Activated CD4-positive, CD25-positive, alpha-beta regulatory T cell treated with anti-CD3 and anti-CD28 coated beads, Interleukin-2, amount 50 U/mL, for 24 hours (primary cell): Measurements from ENCODE around the gene TOM1.

Experiments
- ATAC-seq, 2 donors: fragments of 150-1000 bp; cut with Tn5 transposase; one replicate each; pipeline ENCODE4 v1.10.0; 2021; ENCODE audit warnings: mild to moderate bottlenecking in 1 of 2, moderate library complexity in 1 of 2

Gene TOM1

DNA sequence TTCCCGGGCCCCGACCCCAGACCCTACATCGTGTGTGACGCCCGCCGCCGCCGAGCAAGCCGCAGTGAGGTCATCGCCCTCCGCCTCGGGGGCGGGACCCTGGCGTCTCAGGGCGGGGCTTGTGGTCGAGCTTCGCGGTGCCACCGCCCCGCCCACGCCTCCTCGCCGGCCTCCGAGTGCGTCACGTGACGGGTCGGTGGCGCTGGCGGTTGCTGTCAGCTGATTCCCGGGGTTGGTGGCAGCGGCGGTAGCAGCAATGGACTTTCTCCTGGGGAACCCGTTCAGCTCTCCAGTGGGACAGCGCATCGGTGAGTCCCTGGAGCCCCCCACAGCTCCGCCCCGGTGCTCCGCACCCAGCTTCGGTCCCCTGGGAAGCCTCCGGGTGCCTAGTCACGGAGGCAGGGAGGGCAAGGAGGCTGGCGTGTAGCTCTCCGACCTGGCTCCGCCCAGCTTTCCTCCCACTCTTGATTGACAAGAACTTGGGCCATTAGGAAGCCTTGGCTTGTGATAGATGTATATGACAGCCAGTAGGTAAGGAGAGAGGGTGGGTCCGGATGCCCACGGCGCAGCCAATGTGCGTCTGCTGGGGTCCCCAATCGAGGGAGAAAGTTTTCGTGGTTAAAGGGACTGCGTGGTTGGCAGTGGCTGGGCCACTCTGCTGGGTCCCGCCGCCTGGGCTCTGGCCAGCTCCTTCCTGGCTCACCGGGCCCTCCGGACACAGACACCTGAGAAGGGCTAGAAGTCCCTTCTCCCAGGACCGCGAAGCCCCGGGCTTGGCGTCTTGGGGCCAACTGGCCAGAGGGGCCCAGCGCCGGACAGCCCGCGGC is at the start of gene TOM1:
TOM1 (plus strand) TSS at position 222 of the 827 bp plus-strand sequence; CDS start at position 257, 35 bp downstream.
- ATAC-seq: peak; percentile 96

DNA sequence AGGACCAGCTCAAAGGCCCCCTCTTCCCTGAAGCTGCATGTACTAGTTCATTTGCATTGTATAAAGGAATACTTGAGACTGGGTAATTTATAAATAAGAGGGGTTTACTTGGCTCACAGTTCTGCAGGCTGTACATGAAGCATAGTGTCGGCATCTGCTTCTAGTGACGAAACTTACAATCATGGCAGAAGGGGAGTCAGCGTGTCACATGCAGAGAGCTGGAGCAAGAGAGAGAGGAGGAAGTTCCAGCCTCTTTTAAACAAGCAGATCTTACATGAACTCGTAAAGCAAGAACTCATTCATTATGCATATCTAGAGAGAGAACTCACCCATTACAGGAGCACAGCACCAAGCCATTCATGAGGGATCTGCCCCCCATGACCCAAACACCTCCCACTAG is 49.5 kb upstream of the TOM1 start:
- no peak for ATAC-seq

DNA sequence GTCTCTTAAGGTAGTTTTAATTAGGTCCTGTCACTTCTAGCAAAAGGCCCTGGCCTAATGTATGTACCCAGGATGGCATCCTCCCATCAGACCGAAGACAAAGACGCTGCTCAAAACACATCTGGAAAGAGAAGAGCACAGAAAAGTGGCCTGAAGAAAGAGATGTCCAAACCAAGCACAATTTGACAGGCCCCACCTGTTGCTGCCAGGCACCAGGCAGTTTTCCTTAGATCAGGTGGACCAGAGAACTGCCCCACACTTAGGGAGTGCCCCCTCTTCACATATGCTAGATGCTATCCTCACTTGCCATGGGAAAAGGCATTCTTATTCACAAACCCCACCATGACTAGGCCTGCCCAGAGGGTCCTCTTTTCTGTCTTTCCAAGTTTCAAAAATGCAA is 45.7 kb upstream of the TOM1 start:
- no peak for ATAC-seq

DNA sequence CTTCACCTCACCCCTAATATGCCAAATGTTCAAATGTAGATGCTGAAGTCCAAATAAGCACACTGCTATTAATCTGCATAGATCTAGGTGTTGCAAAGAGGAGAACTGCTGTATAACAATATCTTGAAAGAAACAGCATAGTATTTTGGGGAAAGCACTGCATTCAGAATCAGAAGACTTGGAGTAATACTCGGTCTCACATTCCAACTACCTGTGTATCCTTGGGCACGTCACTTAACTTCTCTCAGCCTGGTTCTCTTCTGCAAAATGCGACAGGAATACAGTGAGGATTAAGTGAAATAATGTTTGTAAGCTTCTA is 42.7 kb upstream of the TOM1 start:
- peak; percentile 2 to 3 for ATAC-seq

DNA sequence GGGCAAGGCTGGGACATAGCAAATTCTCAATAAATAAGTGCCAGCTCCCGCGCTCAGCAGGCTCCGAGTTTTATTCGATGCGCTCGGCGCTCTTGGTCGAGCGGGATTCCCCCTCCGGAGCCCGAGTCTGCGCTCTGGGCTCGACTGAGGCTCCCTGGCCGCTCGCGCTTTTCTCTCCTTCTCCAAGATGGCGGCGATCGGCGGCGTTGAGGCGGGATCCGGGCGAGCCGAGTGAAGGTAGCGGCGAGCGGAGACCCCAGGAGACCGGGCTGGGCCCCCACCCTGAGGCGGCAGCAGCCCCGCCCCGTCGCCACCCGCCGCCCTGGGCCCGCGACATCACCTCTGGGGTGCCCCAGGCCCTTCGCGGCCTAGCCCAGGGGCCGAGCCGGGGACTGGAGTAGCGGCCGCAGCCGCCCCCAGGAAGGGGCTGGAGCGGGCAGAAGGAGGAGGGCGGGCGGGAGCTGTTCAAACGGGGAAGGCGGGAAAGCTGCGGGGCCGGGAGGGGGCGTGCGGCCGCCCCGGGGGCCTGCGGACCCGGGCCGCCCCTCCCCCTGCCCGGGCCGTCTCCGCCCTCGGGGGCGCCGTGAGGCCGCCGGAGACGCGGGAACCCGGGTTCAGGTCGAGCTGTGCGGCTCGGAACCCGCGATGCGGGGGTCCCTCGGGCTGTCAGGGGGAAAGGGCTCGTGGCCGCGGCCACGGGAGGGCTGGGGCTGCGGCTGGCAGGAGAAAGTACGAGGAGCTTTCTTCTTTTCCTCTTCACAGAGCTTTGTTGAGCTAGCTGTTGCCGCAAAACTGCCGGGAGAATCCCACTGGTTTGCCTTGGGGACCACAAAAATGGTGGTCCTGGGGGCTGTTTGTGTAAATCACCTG is 42.1 kb upstream of the TOM1 start, which contains the start of gene HMGXB4:
HMGXB4 (plus strand) TSS at position 173 of the 870 bp plus-strand sequence. CDS start 4,898 bp downstream, outside the sequence.
- peak; percentile 88 to 92 for ATAC-seq

DNA sequence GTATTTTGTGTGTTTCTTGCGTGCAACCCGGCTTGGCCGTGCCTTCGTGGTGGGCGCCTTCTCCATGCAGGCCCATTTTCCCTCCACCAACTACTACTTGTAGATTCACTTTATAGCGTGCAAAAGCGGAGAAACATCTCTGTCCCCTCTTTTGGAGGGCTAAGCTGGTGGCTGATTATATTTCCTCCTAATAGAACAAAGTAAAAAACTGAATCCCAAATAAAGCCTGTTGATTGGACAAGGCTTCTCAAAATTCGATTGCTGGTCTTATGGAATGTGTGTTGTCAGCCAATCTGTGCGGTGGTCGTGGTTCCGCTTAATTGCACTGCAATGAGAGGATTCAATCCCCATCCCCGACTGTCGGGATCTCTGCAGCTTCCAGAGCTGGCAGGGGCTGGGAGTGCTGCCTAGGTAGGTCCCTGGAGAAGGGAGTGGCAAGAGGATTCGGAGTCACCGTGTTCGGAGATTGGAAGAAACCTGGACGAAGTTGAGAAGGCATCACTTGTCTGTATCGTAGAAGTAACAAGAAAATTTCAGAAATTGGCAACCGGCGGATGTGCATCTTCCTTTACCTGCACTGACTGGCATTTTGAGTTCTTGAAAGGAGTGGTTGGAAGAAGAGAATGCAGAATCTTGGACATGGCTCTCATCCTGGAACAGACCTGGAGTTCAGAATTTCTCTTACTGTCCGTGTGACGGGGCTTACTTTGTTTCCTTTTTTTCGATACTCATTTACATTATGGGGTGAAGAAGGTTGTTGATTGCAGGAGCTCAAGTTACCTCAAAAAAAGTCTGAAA is 41.3 kb upstream of the TOM1 start:
- no peak for ATAC-seq

DNA sequence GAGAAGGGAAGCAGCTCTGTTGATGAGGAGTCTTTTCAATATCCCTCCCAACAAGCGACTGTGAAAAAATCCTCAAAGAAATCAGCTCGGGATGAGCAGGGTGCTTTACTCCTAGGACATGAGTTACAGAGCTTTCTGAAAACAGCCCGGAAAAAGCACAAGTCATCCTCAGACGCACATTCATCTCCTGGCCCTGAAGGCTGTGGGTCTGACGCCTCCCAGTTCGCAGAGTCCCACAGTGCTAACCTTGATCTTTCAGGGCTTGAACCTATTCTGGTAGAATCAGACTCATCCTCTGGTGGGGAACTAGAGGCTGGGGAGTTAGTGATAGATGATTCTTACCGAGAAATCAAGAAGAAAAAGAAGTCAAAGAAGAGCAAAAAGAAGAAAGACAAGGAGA is 34.7 kb upstream of the TOM1 start:
- no peak for ATAC-seq

DNA sequence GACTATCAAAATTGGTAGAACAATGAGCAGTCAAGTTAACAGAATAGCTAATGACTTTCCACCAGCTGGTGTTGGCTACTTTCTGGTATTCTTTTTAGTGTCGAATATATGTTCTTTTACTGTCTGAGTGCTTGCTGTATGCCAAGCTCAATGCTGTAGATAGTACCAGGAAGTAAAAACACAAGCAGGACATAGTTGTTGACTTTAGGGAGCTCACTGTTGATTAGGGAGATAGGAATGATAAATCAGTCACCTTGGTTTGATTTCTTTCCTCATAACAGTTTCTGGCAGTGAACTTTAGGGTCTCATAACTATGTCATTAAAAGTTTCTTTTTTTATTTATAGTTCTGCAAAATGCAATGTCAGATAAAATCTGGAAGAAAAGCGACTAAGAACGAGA is 33.4 kb upstream of the TOM1 start:
- ATAC-seq: no peak

DNA sequence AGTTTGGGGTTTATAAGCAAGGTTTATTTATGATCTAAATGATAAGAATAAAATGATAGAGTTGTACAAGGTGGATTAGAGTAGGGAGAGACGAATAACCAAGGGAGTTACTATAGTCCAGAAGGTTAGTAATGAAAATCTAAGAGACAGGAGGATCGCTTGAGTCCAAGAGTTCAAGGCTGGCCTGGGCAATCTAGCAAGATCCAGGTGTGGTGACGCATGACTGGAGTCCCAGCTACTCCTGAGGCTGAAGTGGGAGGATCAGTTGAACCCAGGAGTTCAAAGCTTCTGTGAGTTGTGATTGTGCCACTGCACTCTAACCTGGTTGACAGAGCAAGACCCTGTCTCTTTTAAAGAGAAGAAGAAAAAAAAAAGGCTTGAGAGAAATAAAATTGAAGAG is 30.1 kb upstream of the TOM1 start:
- ATAC-seq: no peak

DNA sequence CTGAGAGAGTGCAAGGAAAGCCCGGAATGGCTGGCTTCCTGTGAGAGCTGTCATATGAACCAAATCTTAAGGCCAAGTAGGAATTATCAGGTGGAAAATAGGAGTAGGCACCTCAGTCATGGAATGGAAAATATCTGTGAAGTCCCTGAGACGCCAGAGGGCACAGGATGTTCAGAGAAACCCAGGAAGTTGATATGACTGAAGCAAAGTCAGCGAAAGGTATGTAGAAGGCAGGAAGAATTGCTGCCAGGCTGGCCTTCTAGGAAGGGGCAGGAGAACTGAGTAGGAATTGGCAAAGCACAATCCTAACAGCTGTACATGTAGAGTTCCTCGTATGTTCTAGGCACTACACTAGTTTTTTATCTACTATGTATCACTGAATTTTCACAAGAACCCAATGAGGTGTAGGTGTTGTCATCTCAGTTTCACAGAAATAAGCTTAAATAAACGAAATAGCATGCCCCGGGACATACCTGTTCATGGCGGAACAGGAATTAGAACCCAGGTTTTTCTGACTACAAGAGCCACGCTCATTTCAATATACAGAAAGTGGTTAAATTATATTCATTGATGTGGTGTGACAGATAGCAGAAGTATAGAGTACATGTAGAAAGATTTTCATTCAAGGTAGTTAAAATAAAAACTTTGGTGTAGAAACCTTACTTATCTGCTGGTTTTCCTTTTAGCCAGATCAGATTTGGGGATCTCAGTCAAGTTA is 25.4 kb upstream of the TOM1 start:
- ATAC-seq: peak; percentile 43 to 54

DNA sequence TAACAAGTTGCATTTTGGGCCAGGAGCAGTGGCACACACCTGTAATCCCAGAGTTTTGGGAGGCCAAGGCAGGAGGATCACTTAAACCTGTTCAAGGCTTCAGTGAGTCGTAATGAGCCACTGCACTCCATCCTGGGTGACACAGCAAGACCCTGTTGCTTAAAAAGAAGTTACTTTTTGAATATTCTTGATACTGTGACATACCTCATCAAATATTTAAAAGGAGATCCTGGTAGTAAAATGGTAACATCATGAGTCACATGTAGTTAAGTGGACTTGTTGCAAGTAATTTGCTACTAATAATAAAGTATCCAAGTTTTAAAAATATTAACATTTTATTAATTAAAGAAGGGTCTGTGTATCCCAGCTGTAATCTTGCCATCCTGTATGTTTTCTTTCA is 24.1 kb upstream of the TOM1 start:
- peak; percentile 52 to 54 for ATAC-seq

DNA sequence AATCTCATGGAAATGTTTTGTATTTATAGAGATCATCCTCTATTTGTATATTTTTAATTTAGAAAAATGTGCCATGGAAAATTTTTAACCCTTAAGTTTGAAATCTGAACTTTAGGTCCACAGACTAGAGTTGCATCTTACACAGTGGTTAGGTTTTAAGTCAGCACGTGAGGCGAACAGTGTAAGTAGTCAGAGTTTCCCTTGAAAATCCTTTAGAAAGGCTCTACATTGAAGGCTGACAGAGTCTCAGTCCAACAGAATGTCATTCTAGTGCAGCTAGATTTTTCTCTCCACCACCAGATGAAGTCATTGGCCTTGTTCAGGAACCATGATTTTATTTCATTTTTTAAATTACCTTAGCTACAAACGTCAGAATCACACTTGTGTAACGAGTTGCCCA is 23.7 kb upstream of the TOM1 start:
- ATAC-seq: no peak

DNA sequence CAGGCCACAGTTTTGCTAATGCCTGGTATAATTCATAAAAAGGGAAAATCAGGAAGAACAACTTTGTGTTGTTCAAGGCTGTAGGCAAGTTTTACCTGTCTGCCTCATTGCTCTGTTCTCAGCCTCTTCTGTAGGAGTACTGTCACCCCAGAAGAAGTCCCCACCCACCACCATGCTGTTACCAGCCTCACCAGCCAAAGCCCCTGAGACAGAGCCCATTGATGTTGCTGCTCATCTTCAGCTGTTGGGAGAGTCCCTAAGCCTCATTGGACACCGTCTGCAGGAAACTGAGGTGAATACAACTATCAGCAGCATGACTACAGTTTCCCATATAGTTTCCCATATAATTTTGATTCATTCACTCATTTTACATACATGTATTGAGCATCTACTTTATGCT is 11.6 kb upstream of the TOM1 start:
- ATAC-seq: no peak

DNA sequence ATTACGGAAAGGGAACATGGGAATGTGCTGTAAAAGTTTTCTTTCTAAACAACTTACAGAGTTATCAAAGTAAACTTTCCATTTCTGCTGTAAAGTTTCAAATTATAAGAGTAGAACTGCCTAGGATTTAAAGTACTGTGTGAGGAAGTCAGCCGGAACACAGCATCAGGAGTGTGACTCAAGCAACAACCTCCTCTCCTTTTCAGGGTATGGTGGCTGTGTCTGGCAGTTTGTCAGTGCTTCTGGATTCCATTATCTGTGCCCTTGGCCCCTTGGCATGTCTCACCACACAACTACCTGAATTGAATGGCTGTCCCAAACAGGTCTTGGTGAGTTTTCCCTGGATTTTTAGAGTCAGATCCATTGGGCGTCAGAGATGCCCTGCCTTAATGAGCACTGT is 6.9 kb upstream of the TOM1 start:
- ATAC-seq: no peak

DNA sequence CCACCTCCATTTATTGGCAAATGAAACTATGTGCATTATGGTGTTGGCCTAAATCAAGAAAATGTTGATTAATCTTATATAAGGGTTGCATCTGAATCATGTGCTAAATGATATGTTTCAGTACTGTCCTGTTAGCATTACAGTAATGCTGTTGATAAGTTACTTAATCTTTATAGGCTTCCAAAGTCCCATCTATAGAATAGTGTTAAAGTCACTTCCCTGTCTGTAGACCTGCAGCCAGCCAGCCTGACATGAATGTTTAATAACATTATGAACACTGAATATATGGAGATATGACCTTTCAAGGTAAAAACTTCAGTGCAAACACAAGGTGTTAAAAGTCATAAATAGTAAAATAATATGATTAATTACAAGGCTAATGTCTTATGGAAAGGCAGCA is 3.6 kb upstream of the TOM1 start:
- ATAC-seq: no peak

DNA sequence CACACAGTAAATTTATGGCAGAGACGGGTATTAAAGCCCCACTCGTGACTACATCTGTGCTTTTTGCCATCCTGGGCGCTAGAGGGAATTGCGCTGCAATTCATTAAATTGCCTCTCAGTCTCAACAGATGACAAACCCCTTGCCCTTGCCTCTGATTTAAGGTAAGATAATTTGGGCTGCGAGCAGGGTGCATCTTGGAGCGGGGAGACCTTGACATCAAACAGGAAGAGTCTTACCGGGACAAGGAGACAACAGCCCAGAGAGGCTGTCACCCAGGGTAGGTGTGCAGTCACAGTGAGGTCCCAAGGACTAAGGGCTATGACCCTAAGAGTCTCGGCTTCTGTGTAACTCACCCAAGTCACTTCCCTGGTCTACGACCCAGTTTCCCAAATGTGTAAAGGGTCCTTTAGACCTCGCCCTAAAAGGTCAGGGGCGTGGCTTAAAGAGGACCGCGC is 449 bp upstream of the TOM1 start:
- peak; percentile 9 to 12 for ATAC-seq

DNA sequence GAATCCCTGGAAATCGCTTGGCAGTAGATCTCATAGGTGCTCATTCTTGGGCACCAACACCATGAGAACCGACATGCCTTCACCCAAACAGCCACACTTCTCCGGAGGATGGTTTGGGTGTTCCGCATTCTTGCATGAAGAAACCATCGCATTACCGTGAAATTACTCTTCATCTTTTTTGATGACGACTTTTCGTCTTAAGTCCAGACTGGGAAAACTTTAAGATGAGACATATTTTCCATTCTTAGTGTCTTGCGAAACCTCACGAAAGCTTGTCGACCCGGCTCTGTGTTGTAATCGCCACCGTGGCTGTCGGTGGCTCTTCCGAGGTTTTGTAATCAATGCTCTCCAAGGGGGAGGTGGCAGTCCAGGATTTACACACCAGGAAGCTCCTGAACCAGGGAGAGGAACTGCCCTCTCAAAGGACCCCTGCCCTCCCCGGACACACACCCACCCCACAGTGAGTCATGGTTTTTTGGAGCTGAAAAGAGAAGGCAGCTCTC is 1.7 kb downstream of the TOM1 start:
- ATAC-seq: no peak

DNA sequence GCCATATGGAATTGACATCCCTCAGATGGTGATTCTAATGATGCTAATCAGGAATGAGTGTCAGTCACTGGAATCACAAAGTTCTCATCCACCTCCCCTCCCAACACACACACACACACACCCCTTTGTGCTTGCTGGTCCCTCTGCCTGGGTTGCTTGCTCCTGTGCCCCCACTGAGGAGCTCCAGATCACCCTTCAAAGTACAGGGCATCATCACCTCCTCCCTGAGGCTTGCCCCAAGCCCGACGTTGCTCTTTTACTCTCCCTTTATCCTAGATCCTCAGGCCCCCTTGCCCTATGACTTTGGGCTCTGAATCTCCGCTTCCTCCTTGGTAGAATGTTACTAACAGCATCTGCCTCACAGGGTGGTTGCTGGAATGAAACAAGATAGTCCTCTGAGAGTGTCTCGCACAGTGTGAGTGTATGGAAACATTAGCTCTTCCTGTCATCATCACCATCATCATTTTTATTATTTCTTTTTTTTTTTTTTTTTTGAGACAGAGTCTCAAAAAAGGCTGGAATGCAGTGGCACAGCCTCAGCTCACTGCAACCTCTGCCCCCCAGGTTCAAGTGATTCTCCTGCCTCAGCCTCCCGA is 3.4 kb downstream of the TOM1 start:
- no peak for ATAC-seq

DNA sequence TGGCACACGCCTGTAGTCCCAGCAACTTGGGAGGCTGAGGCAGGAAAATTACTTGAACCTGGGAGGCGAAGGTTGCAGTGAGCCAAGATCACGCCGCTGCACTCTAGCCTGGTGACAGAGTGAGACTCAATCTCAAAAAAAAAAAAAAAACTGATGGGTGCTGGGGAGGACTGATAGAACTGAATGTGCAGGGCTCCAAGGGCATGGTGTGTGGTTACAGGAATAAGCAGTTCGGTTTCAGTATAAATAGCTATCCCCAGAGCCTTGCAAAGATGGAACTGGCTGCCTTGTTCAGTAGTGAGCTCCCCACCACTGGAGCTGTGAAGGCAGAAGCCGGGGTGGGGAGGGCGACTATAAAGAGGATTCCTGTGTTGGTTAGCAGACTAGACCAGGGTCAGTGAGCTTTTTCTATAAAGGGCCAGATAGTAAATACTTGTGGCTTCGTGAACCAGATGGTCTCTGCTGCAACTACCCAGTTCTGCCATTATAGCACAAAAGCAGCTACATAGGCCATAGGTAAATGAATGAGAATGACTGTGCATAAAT is 5.9 kb downstream of the TOM1 start:
- no peak for ATAC-seq

DNA sequence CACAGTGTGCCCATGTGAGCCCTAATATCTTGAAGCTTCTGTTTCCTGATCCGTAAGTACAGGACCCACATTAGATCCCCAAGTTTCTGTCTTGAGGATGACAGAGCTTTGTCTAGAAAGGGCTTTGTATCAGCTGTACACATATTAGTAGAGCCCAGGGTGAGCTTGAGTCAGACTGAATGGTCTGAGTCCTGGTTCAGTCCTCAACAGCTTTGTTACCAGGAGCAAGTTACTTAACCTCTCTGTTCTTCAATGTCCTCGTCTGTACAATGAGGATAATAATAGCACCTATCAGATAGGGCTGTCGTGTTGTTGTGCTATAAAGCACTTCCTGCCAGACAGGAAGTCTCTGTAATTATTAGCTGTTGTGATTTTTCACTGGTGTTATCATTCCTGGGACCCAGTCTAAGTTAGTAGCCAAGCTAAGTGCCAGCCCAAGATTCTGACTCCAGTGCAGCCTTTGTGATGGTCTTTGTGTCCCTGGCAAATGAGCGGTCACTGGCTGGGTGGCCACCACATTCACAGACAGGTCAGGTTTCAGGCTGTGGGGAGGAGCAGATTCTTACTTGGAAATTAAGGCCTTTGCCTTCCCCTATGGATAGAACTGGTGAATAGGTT is 6.8 kb downstream of the TOM1 start:
- ATAC-seq: peak; percentile 27 to 49

DNA sequence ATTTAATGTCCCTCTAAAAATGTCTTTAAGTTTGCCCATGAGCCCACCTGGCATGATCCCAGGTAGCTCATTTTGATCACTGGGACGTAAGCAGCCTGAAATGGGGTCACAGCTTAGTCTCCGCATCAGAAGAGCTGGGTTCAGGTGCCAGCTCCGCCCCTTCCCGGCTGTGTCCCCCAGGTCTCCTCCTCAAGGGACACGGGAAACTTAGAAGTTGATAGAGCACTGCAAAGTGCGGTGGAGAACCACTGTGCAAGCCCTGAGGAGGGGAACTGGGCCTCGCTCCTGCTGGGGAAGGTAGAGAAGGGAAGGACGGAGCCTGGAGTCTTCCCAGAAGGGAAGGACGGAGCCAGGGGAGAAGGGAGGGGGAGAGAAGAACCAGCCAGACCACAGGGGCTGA is 7.7 kb downstream of the TOM1 start:
- no peak for ATAC-seq
